Kidney (tissue), 14 donors: Measurements from ENCODE around the gene CCND1. TPM values are rescaled to one million over a fixed set of nuclear protein-coding genes. Genes with fewer than 3 reads are reported as not detected.

Experiments
- DNase-seq, 5 donors: peaks; one replicate each; pipeline ENCODE4 v3.0.0-alpha.2; 2013 to 2020
- FAIRE-seq: peaks from 2 replicates; lab custom pipeline; 2012; peaks lifted over from hg19 to GRCh38; lab: Jason Lieb, UNC
- H3K27ac ChIP-seq, 2 donors: one replicate each; pipeline ENCODE4 v1.7.0; 2013; ENCODE audit warnings: low read depth in 2 of 2, low read length in 2 of 2, inconsistent platforms in 1 of 2
- H3K27me3 ChIP-seq: one replicate; pipeline ENCODE4 v1.7.1; 2013; ENCODE audit warnings: low read length, inconsistent platforms; ENCODE audit not compliant: control insufficient read depth, insufficient read depth
- H3K36me3 ChIP-seq, 3 donors: one replicate each; pipeline versions ENCODE4 v1.7.0 to v1.7.1; 2013; ENCODE audit warnings: low read length in 3 of 3, control low read depth in 1 of 3, inconsistent platforms in 1 of 3; ENCODE audit not compliant: insufficient read depth in 3 of 3, control insufficient read depth in 2 of 3
- H3K4me1 ChIP-seq, 3 donors: one replicate each; pipeline versions ENCODE4 v1.7.0 to v1.7.1; 2013; ENCODE audit warnings: low read length in 3 of 3, inconsistent platforms in 1 of 3, low read depth in 1 of 3; ENCODE audit not compliant: control insufficient read depth in 2 of 3, insufficient read depth in 2 of 3
- H3K4me3 ChIP-seq, 3 donors: one replicate each; pipeline versions ENCODE4 v1.7.0 to v1.8.1; 2013; ENCODE audit warnings: low read length in 3 of 3, control low read depth in 1 of 3, inconsistent platforms in 1 of 3
- H3K9ac ChIP-seq, 3 donors: one replicate each; pipeline versions ENCODE4 v1.7.0 to v1.7.1; 2013; ENCODE audit warnings: low read length in 3 of 3, control low read depth in 1 of 3, inconsistent platforms in 1 of 3
- H3K9me3 ChIP-seq, 3 donors: one replicate each; pipeline versions ENCODE4 v1.7.0 to v1.7.1; 2013; ENCODE audit warnings: low read length in 3 of 3, control low read depth in 1 of 3, inconsistent platforms in 1 of 3; ENCODE audit not compliant: control insufficient read depth in 2 of 3, insufficient read depth in 1 of 3
- intact Hi-C: fragments of 100-400 bp; cut with DNase I; formaldehyde crosslinking; loops from one replicate; pipeline ENCODE4 v1.11.1; 2022
- polyA plus RNA-seq: library from polyadenylated mRNA; stranded (reverse); fragments of 350-450 nt; fragmentation: Illumina TruSeq; extraction: RNeasy Lipid Tissue Mini Kit (QIAGEN cat#74804); gene quantifications from one replicate; pipeline ENCODE4 v1.2.3, GENCODE V29; 2014; ENCODE audit warnings: low read depth, low replicate concordance; ENCODE audit not compliant: insufficient read depth
- total RNA-seq: library from RNA; stranded (reverse); fragmentation: NEBNext Ultra II Directional; extraction: Animal tissue kit (Norgen Biotek cat#: 25700); gene quantifications from one replicate; pipeline ENCODE4 v1.2.1, GENCODE V29; 2021
- TF ChIP-seq, protein P1 (sequence below): IDR thresholded peaks from 3 replicates; pipeline ENCODE4 v1.5.1; 2012; ENCODE audit warnings: mild to moderate bottlenecking, moderate library complexity, borderline replicate concordance; ENCODE audit not compliant: insufficient read depth; ENCODE audit errors: extremely low read depth
- donor health status: control.
- donor health status: control.
- donor health status: control.
- donor health status: control.
- donor health status: control.
- donor health status: DM: yes; HTN: yes; CAD: no.
- donor health status: Normal renal cell carcinoma (clear cell type).

Gene CCND1
- total and polyA plus RNA-seq, 2 donors from 2014 or later, result 37.6 to 142 TPM

DNA sequence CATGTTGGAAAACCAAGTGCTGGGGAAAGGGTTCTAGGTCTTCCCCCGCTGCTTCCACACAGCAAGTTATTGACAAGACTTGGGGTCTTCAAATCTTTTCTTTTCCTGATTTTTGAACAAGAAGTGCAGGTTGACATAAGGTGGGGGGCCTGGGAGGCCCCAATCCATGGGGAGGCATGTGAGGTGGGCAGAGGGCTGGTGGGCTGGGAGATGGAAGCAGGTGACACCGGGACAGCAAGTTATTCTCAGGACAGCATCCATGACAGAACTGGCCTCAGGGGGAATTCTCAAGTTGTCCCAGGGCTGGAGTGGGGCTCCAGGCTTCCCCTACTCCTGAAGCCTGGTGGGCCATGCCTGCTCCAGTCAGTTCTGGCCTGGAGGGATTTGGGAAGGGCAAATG, 57.4 kb downstream of the CCND1 start:
- no peak overlapping the region for H3K27ac ChIP-seq
- peaks cover 0 to 3% (median 0%) of the 10 kb centered on the region in 3 donors for H3K4me1 ChIP-seq
- TF ChIP-seq, protein P1, sequence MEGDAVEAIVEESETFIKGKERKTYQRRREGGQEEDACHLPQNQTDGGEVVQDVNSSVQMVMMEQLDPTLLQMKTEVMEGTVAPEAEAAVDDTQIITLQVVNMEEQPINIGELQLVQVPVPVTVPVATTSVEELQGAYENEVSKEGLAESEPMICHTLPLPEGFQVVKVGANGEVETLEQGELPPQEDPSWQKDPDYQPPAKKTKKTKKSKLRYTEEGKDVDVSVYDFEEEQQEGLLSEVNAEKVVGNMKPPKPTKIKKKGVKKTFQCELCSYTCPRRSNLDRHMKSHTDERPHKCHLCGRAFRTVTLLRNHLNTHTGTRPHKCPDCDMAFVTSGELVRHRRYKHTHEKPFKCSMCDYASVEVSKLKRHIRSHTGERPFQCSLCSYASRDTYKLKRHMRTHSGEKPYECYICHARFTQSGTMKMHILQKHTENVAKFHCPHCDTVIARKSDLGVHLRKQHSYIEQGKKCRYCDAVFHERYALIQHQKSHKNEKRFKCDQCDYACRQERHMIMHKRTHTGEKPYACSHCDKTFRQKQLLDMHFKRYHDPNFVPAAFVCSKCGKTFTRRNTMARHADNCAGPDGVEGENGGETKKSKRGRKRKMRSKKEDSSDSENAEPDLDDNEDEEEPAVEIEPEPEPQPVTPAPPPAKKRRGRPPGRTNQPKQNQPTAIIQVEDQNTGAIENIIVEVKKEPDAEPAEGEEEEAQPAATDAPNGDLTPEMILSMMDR, result no peak
- no peak overlapping the region for H3K4me3 ChIP-seq
- peaks cover 8% of the 10 kb centered on the region for H3K27me3 ChIP-seq
- H3K9ac ChIP-seq, result no peak overlapping the region
- no peaks in the 10 kb centered on the region for H3K9me3 ChIP-seq
- intact Hi-C loops, result loop anchor here (10.0 kb wide), 1 partner anchor 496 kb away; no protein-coding TSS in a partner anchor
- H3K36me3 ChIP-seq, result no peaks in the 10 kb centered on the region
- DNase-seq, result no peak
- FAIRE-seq, result no peak

- no peak overlapping the region for H3K27ac ChIP-seq
- H3K4me3 ChIP-seq, result no peak overlapping the region
- intact Hi-C loops, result loop anchor here (10.0 kb wide), 1 partner anchor 496 kb away; no protein-coding TSS in a partner anchor
- H3K36me3 ChIP-seq, result no peaks in the 10 kb centered on the region
- DNase-seq, result peak in 2 of 5 donors; percentile 58 to 60
- peaks cover 8% of the 10 kb centered on the region for H3K27me3 ChIP-seq
- no peak for FAIRE-seq
- H3K9me3 ChIP-seq, result no peaks in the 10 kb centered on the region
- TF ChIP-seq, protein P1, result no peak
- no peak overlapping the region for H3K9ac ChIP-seq
- peaks cover 0 to 3% (median 0%) of the 10 kb centered on the region in 3 donors for H3K4me1 ChIP-seq
Measured at GRCh38 chr11:69699213-69699612, 58.3 kb downstream of the CCND1 start.

DNA sequence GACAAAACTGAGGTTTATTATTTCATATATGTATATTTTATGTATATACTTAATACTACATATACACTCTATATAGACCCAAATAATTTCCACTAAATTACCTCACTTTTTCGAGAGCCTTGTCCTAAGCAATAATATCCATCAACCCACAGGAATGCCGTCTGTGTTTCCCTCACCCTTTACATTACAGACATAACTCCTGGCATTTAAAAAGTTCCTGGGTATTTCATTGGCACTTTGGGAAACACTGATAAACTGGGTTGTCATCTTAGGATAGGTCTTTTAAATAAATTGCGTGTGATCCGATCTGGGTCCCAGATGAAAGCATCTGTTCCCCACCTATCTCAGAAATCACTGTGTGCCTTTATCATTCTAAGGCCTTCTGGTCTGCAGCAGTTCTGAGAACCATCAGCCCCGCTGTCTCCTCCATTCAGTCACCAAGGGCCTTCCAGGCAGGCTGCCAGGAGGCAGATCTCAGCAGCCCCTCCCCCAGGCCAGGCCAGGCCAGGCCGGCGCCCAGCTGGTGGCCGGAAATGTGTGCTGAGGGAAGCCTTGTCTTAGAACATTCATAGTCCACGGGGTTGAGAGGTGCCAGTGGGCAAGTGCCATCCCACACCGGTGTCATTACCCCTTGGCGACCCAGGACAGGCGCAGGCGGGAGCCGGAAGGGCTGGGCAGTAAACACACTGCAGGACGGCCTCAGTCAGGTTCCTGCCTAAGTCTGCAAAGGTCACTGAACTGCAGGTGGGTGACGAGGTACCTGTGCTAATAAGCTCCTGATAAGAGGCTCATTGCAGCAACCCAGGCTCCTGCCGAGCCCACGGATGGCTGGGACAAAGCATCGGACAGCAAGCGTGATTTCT, 59.6 kb downstream of the CCND1 start:
- Histone ChIP-seq H3K9ac (no peak overlapping the region), H3K4me3 (no peak overlapping the region), H3K4me1 (peaks cover 0 to 3% (median 0%) of the 10 kb centered on the region in 3 donors), H3K27me3 (peaks cover 8% of the 10 kb centered on the region), H3K27ac (no peak overlapping the region), H3K9me3 (no peaks in the 10 kb centered on the region), H3K36me3 (no peaks in the 10 kb centered on the region)
- intact Hi-C loops, result no loop called here
- peak; percentile 71 to 93 (median 85) for DNase-seq
- TF ChIP-seq, protein P1, result no peak
- FAIRE-seq, result no peak
